Measurements from ENCODE around the gene SLC12A7.

Gene SLC12A7

DNA sequence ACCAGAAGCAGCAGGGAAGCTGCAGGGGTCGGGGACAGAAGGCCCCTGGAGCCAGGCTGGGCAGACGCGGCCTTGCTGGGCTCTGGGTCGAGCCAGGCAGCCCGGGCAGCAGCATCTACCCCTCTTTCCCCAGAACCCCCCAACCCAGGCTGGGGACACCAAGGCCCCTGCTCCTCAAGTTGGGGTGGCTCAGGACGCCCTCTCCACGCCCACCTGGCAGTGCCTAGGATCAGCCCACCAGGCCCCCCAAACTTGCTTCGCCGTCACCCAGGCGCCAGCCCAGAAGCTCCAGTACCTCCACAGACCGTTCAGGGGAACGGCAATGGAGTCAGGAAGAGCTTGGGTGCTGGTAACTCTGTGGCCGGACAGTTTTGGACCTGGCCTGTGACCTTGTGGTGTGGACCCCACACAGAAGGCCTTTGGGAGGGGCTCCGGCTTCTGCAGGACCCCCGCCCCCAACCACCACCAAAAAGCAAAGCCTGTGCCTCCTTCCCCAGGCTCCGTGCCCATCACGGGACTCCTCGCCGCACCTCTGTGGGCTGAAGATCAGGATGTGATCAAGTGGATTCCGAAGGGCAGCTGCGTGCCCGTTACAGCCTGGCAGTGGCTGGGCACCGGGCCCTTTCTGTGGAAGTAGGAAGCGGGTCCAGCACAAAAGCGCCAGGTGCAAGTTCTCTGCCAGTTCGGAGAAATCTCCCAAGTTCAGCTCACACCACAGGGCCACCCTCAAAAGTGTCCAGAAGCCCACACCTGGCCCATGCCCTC, 2.1 kb downstream of the SLC12A7 start:
- no peak overlapping the region for H3K4me3 ChIP-seq (replicated peaks; ENCODE audit: low read depth, low read length)
- TF ChIP-seq CTCF (IDR thresholded peaks at IDR 0.05; ENCODE audit: low read length, missing control alignments), result no peak
- no peak for DNase-seq (ENCODE audit: low read depth)

- no peak for TF ChIP-seq CTCF (IDR thresholded peaks at IDR 0.05; ENCODE audit: low read length, missing control alignments)
- no peak for DNase-seq (ENCODE audit: low read depth)
- no peak overlapping the region for H3K4me3 ChIP-seq (replicated peaks; ENCODE audit: low read depth, low read length)
These were observed 3.0 kb downstream of the SLC12A7 start for GRCh38 chr5:1108865-1109174.

- no peak overlapping the region for H3K4me3 ChIP-seq (replicated peaks; ENCODE audit: low read depth, low read length)
- no peak for DNase-seq (ENCODE audit: low read depth)
These were observed 3.6 kb downstream of the SLC12A7 start for GRCh38 chr5:1108023-1108864.

DNA sequence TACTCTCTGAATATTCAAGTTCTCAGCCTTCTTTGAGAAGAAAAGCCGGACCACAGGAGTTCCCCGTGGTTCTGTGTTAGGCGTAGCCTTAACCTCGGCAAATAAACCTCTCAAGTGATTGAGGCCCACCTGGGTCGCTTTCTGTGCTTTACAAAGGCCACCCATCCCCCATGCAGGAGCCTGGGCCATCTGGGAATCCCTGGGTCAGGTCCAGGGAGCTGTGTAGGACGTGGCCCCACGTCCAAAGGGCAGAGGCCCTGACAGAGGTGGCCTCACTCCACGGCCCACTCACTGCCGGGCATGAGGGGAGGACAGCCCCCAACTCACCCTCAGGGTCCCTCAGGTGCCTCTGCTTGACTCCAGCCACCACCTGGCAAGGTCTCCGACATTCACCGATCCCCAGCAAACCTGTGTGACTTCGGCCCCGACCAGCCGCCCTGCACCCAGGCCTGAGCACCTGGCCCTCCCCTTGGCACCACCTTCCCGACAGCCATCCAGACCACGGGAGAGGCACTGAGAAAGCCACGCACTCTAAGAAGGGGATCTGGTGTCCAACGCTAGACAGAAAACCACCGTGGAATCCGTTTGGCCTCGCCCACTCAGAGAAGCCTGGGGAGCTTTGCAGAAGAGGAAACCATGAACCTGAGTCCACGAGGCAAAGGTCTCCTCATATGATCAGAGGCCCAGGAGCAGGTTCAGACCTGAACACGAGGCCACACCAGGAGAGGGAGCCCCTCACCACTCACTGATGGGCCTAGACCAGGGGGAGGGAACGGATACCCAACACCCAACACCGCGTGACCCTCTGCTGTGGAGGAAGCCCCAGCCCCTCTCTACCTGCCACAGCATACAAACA, 4.5 kb downstream of the SLC12A7 start:
- DNase-seq (ENCODE audit: low read depth), result no peak

More at GRCh38 chr5:1108023-1108864, 3.6 kb downstream of the SLC12A7 start:
- TF ChIP-seq CTCF (IDR thresholded peaks at IDR 0.05; ENCODE audit: low read length, missing control alignments), result no peak

DNA sequence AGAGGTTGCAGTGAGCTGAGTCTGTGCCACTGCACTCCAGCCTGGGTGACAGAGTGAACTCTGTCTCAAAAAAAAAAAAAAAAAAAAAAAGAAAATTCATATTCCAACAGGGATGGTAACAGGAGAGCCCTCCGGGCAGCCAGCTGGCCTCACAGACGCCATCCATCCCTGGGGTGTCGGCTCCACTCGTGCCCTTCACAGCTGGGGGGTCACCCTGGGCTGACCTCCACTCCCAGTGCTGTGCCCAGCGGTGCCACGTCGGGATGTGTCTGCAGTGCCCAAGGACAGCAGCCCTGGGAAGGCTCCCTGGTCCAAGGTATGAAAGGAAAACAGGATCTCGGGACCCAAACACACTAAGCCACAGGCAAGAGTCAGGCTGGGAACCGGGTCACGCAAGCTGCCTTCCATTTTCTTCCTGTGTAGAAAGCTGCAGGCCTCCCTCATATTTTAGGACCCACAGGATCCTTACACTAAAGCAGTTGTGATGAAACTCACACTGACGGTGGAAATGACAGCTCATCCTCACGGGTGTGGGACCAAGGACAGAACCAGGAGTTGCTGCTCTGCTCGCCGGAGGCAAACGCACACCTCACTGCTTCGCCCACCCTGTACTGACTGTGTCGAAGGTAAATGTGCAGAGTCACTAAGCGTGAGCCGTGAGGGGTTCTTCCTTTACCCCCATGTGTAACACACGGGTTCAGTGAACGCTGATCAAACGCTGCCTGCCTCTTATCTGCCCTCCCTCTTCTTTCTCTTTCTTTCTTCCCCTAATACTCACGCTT, 5.3 kb downstream of the SLC12A7 start:
- TF ChIP-seq CTCF (IDR thresholded peaks at IDR 0.05; ENCODE audit: low read length, missing control alignments), result no peak
- no peak for DNase-seq (ENCODE audit: low read depth)
- no peak overlapping the region for H3K4me3 ChIP-seq (replicated peaks; ENCODE audit: low read depth, low read length)

More for the DNA sequence above, 4.5 kb downstream of the SLC12A7 start:
- TF ChIP-seq CTCF (IDR thresholded peaks at IDR 0.05; ENCODE audit: low read length, missing control alignments), result no peak
- H3K4me3 ChIP-seq (replicated peaks; ENCODE audit: low read depth, low read length), result no peak overlapping the region
